Measurements from ENCODE around the gene PDZRN3. TPM values are rescaled to one million over a fixed set of nuclear protein-coding genes. Genes with fewer than 3 reads are reported as not detected.

Gene PDZRN3
- polyA plus RNA-seq, 1 of the 3 experiments (the other 2 are of a cell fraction), result 10.3 TPM

DNA sequence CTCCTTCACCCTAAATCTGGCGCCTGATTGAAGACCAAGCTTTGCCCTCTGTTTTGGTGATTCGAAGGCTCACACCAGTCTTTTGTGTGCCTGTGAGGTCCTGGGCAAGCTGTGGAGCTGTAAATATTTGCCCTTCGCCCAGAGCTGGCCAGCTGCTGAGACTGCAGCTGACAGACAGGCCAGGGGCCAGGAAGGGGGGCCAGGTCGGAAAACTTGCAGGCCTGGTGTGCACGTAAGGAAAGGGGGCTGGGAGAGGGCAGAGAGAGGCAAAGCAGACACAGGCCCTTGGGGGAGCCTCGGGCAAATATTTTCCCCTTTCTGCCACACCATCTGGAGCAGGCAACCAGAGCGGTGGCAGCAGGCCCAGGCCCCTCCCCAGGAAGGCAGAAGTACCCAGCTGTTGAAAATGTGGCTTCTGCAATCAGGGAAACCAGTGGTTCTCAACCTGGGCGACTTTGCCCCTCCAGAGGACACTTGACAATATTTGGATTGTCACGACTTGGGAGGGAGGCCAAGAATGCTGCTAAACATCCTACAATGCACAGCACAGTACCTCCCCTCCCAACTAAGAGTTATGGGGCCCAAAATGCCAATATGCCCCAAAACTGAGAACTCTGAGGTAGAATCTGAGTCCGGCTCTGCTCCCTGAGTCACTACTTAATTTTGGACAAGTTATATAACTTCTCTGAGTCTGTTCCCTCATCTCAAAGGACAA, 2.5 kb downstream of the PDZRN3 start (continued):
- TF ChIP-seq, protein P1, sequence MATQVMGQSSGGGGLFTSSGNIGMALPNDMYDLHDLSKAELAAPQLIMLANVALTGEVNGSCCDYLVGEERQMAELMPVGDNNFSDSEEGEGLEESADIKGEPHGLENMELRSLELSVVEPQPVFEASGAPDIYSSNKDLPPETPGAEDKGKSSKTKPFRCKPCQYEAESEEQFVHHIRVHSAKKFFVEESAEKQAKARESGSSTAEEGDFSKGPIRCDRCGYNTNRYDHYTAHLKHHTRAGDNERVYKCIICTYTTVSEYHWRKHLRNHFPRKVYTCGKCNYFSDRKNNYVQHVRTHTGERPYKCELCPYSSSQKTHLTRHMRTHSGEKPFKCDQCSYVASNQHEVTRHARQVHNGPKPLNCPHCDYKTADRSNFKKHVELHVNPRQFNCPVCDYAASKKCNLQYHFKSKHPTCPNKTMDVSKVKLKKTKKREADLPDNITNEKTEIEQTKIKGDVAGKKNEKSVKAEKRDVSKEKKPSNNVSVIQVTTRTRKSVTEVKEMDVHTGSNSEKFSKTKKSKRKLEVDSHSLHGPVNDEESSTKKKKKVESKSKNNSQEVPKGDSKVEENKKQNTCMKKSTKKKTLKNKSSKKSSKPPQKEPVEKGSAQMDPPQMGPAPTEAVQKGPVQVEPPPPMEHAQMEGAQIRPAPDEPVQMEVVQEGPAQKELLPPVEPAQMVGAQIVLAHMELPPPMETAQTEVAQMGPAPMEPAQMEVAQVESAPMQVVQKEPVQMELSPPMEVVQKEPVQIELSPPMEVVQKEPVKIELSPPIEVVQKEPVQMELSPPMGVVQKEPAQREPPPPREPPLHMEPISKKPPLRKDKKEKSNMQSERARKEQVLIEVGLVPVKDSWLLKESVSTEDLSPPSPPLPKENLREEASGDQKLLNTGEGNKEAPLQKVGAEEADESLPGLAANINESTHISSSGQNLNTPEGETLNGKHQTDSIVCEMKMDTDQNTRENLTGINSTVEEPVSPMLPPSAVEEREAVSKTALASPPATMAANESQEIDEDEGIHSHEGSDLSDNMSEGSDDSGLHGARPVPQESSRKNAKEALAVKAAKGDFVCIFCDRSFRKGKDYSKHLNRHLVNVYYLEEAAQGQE (IDR thresholded peaks at IDR 0.05; ENCODE audit: low read depth, low read length), result peak; percentile 69; the same call in 1 of the 2 replicates

DNA sequence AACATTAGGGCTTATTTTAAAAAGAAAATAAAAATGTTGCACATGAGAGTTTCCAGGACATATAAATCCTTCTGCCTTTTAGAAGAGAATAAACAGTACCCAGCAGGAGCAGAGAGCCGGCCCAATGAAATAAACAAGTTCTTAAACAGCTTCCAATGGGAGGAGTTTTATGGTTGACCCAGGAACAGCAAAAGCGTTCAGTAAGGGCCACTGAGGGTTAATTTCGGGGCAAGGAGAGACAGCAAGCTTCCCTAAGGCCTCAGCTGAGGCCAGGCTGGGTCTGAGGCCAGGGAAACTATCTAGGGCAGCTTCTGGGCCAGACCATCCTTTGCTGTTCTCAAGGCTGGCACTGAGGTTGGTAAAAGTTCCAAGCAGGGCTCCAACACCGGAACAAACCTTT, 3.4 kb downstream of the PDZRN3 start:
- peak overlapping the region; percentile 76 to 87; a peak in 3 of 4 replicates for H3K4me3 ChIP-seq (ENCODE audit: low read depth in 2 of 2, low read length in 1 of 2)
- H3K79me2 ChIP-seq (ENCODE audit: insufficient read depth), result peaks cover 76% of the 10 kb centered on the region
- no peaks in the 10 kb centered on the region for H3K9me2 ChIP-seq
- CTCF ChIA-PET, result interaction anchor here (0.9 to 5.4 kb wide), 7 partner anchors 13 to 228 kb away, joined by 3 to 40 read pairs (median 3); no protein-coding TSS in a partner anchor
- H3K4me2 ChIP-seq, result peak overlapping the region; percentile 97
- H3K27me3 ChIP-seq (ENCODE audit: insufficient read depth), result no peaks in the 10 kb centered on the region
- no peaks in the 10 kb centered on the region for H3K9me3 ChIP-seq
- H3K36me3 ChIP-seq (replicated peaks in 1 of 2; ENCODE audit: control insufficient read depth in 1 of 2, insufficient read depth in 2 of 2, low read length in 1 of 2), result peaks cover 0 to 2% of the 10 kb centered on the region in 2 experiments
- peak overlapping the region; percentile 5; the same call in 1 of the 2 replicates for H3K9ac ChIP-seq
- H3K4me1 ChIP-seq (ENCODE audit: control insufficient read depth in 1 of 2, insufficient read depth in 2 of 2, low read depth in 1 of 2, low read length in 1 of 2), result peaks cover 0 to 45% of the 10 kb centered on the region in 2 experiments; a peak in 2 of 4 replicates
- DNase-seq, result no peak
- no peaks in the 10 kb centered on the region for H3F3A ChIP-seq (replicated peaks; ENCODE audit: insufficient read depth)
- peak overlapping the region; percentile 17 to 78; a peak in 3 of 4 replicates for H3K27ac ChIP-seq (ENCODE audit: low read depth in 2 of 2, low read length in 1 of 2)
- POLR2A ChIA-PET, result no interaction called here
- no peak for TF ChIP-seq JUND (IDR thresholded peaks at IDR 0.05)
- peaks cover 61% of the 10 kb centered on the region for H4K20me1 ChIP-seq (ENCODE audit: insufficient read depth)
- 84% methylated on average over 2 of the region's 4 CpGs for WGBS (ENCODE audit: low lambda C conversion rate)
- H2AFZ ChIP-seq (ENCODE audit: low read depth), result no peak overlapping the region

DNA sequence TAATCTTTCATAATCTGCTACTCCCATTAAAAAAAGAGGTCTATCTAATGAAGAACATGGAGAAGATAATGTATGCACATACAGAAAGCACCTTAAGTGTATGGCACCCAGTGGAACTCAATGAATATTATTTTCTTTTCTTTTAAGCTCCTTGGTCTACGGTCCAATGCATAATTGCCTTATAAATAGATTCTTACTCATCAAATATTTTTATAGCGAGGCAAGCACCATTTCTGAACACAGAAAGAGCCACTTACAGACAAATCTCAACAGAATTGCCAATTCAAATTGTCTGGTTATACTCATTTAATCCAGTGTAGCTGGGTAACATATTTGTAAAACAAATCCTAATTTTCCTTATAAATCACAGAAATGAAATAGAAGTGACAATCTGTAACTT, 6.3 kb downstream of the PDZRN3 start:
- TF ChIP-seq, protein P2, sequence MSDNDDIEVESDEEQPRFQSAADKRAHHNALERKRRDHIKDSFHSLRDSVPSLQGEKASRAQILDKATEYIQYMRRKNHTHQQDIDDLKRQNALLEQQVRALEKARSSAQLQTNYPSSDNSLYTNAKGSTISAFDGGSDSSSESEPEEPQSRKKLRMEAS (IDR thresholded peaks at IDR 0.05; ENCODE audit: low read depth), result no peak
- TF ChIP-seq GABPA (IDR thresholded peaks at IDR 0.05; ENCODE audit: low read depth) (no peak), MEF2A (IDR thresholded peaks at IDR 0.05; ENCODE audit: borderline replicate concordance, low read depth) (peak; percentile 82), GATA2 (CRISPR knock-in tag; IDR thresholded peaks at IDR 0.05) (no peak), JUND (IDR thresholded peaks at IDR 0.05) (peak; percentile 25; the same call in 1 of the 2 replicates), CHD2 (IDR thresholded peaks at IDR 0.05; ENCODE audit: low read length, partially characterized antibody) (no peak), POLR2AphosphoS5 (IDR thresholded peaks at IDR 0.05; ENCODE audit: low read depth, low read length) (no peak), TCF12 (IDR thresholded peaks at IDR 0.05) (peak; percentile 30; the same call in 1 of the 2 replicates), EZH2phosphoT487 (IDR thresholded peaks at IDR 0.05; ENCODE audit: borderline replicate concordance, low read depth) (no peak), FOSL2 (IDR thresholded peaks at IDR 0.05; ENCODE audit: borderline replicate concordance, low read depth) (peak; percentile 38; the same call in 1 of the 2 replicates)
- Histone ChIP-seq H3K79me2 (ENCODE audit: insufficient read depth) (peaks cover 97% of the 10 kb centered on the region), H3F3A (replicated peaks; ENCODE audit: insufficient read depth) (no peaks in the 10 kb centered on the region), H4K20me1 (ENCODE audit: insufficient read depth) (peaks cover 88% of the 10 kb centered on the region), H3K4me3 (ENCODE audit: low read depth in 2 of 2, low read length in 1 of 2) (no peak overlapping the region), H3K9me3 (no peaks in the 10 kb centered on the region), H2AFZ (ENCODE audit: low read depth) (no peak overlapping the region), H3K4me2 (peak overlapping the region; percentile 4; the same call in 1 of the 2 replicates), H3K27me3 (ENCODE audit: insufficient read depth) (no peaks in the 10 kb centered on the region), H3K4me1 (ENCODE audit: control insufficient read depth in 1 of 2, insufficient read depth in 2 of 2, low read depth in 1 of 2, low read length in 1 of 2) (peaks cover 0 to 34% of the 10 kb centered on the region in 2 experiments; a peak in 2 of 4 replicates), H3K9ac (no peak overlapping the region), H3K36me3 (replicated peaks in 1 of 2; ENCODE audit: control insufficient read depth in 1 of 2, insufficient read depth in 2 of 2, low read length in 1 of 2) (peaks cover 0 to 2% of the 10 kb centered on the region in 2 experiments), H3K9me2 (no peaks in the 10 kb centered on the region), H3K27ac (ENCODE audit: low read depth in 2 of 2, low read length in 1 of 2) (peak overlapping the region in 1 of 2 experiments; percentile 48; a peak in 2 of 4 replicates)
- POLR2A ChIA-PET, result no interaction called here
- DNase-seq, result no peak
- CTCF ChIA-PET, result interaction anchor here (0.5 to 1.3 kb wide), 4 partner anchors 14 to 157 kb away, joined by 3 to 5 read pairs (median 4); no protein-coding TSS in a partner anchor
- 22% methylated on average over 2 of the region's 2 CpGs for WGBS (ENCODE audit: low lambda C conversion rate)

Measured in SK-N-SH (cell line).